Effector memory CD4-positive, alpha-beta T cell (primary cell): Measurements from ENCODE around the gene SGSM1.
"Not testable (repeated sequence)": the region's sequence is repeated elsewhere in the genome, so short reads cannot be mapped to it uniquely, and the experiment has no call there.

Source experiments
- DNase-seq, 3 donors: peaks; one replicate each; pipeline ENCODE4 v3.0.0-alpha.2; 2020
- H3K27ac ChIP-seq: 2 replicates; pipeline ENCODE4 v1.7.0; 2013; ENCODE audit warnings: mild to moderate bottlenecking, low read length, moderate library complexity; ENCODE audit not compliant: insufficient read depth, poor library complexity, severe bottlenecking
- H3K27me3 ChIP-seq: replicated peaks from 2 replicates; pipeline ENCODE4 v1.7.0; 2013; ENCODE audit warnings: mild to moderate bottlenecking, low read length; ENCODE audit not compliant: insufficient read depth, control insufficient read depth, poor library complexity, severe bottlenecking
- H3K36me3 ChIP-seq: 2 replicates; pipeline ENCODE4 v1.7.0; 2013; ENCODE audit warnings: mild to moderate bottlenecking, low read length, moderate library complexity; ENCODE audit not compliant: control insufficient read depth, insufficient read depth
- H3K4me1 ChIP-seq: 2 replicates; pipeline ENCODE4 v1.7.0; 2013; ENCODE audit warnings: low read length, mild to moderate bottlenecking; ENCODE audit not compliant: control insufficient read depth, insufficient read depth, poor library complexity, severe bottlenecking
- H3K4me3 ChIP-seq: 2 replicates; pipeline ENCODE4 v1.7.0; 2013; ENCODE audit warnings: low read length, low read depth, mild to moderate bottlenecking; ENCODE audit not compliant: insufficient read depth, poor library complexity, severe bottlenecking
- H3K9me3 ChIP-seq: 2 replicates; pipeline ENCODE4 v1.7.0; 2013; ENCODE audit warnings: mild to moderate bottlenecking, low read length, moderate library complexity; ENCODE audit not compliant: control insufficient read depth

SGSM1 gene

GRCh38 chr22:24837517-24837916, 31.5 kb downstream of the SGSM1 start:
- H3K36me3 ChIP-seq, H3K27me3 ChIP-seq, H3K9me3 ChIP-seq, H3K27ac ChIP-seq, H3K4me1 ChIP-seq, H3K4me3 ChIP-seq, DNase-seq: not testable (repeated sequence)

- Histone ChIP-seq H3K9me3 (no peaks in the 10 kb centered on the region), H3K27me3 (no peaks in the 10 kb centered on the region), H3K36me3 (no peaks in the 10 kb centered on the region), H3K4me1 (no peaks in the 10 kb centered on the region), H3K27ac (no peak overlapping the region), H3K4me3 (no peak overlapping the region)
- DNase-seq: no peak
These were observed 35.2 kb downstream of the SGSM1 start for GRCh38 chr22:24841261-24841660.

- Histone ChIP-seq H3K9me3 (no peaks in the 10 kb centered on the region), H3K4me1 (no peaks in the 10 kb centered on the region), H3K4me3 (no peak overlapping the region), H3K27ac (no peak overlapping the region), H3K36me3 (no peaks in the 10 kb centered on the region), H3K27me3 (no peaks in the 10 kb centered on the region)
- DNase-seq: no peak
These were observed 37.0 kb downstream of the SGSM1 start for GRCh38 chr22:24843048-24843447.

- Histone ChIP-seq H3K9me3 (no peaks in the 10 kb centered on the region), H3K4me1 (no peaks in the 10 kb centered on the region), H3K27me3 (no peaks in the 10 kb centered on the region), H3K36me3 (no peaks in the 10 kb centered on the region), H3K4me3 (no peak overlapping the region), H3K27ac (no peak overlapping the region)
- DNase-seq: no peak
These were observed 39.3 kb downstream of the SGSM1 start for GRCh38 chr22:24845041-24845898.

- no peak for DNase-seq
- no peaks in the 10 kb centered on the region for H3K27me3 ChIP-seq
- no peaks in the 10 kb centered on the region for H3K9me3 ChIP-seq
- H3K4me3 ChIP-seq: no peak overlapping the region
- no peak overlapping the region for H3K27ac ChIP-seq
- H3K36me3 ChIP-seq: no peaks in the 10 kb centered on the region
- no peaks in the 10 kb centered on the region for H3K4me1 ChIP-seq
These were observed 41.5 kb downstream of the SGSM1 start for GRCh38 chr22:24847490-24847889.

- Histone ChIP-seq H3K4me3 (no peak overlapping the region), H3K4me1 (no peaks in the 10 kb centered on the region), H3K36me3 (no peaks in the 10 kb centered on the region), H3K9me3 (no peaks in the 10 kb centered on the region), H3K27me3 (no peaks in the 10 kb centered on the region), H3K27ac (no peak overlapping the region)
- no peak for DNase-seq
These were observed 42.7 kb downstream of the SGSM1 start for GRCh38 chr22:24848559-24849168.

- Histone ChIP-seq H3K36me3 (no peaks in the 10 kb centered on the region), H3K9me3 (no peaks in the 10 kb centered on the region), H3K4me3 (no peak overlapping the region), H3K4me1 (no peaks in the 10 kb centered on the region), H3K27me3 (no peaks in the 10 kb centered on the region), H3K27ac (no peak overlapping the region)
- DNase-seq: no peak
These were observed 49.8 kb downstream of the SGSM1 start for GRCh38 chr22:24855794-24856193.

GRCh38 chr22:24857576-24857975, 51.6 kb downstream of the SGSM1 start:
- Histone ChIP-seq H3K36me3 (no peaks in the 10 kb centered on the region), H3K4me1 (no peaks in the 10 kb centered on the region), H3K27me3 (no peaks in the 10 kb centered on the region), H3K9me3 (no peaks in the 10 kb centered on the region), H3K27ac (no peak overlapping the region), H3K4me3 (no peak overlapping the region)
- no peak for DNase-seq

GRCh38 chr22:24859587-24859986, 53.6 kb downstream of the SGSM1 start:
- H3K9me3 ChIP-seq: no peaks in the 10 kb centered on the region
- H3K4me3 ChIP-seq: no peak overlapping the region
- no peaks in the 10 kb centered on the region for H3K4me1 ChIP-seq
- H3K27me3 ChIP-seq: no peaks in the 10 kb centered on the region
- H3K27ac ChIP-seq: no peak overlapping the region
- no peak for DNase-seq
- no peaks in the 10 kb centered on the region for H3K36me3 ChIP-seq

GRCh38 chr22:24865508-24865907, 59.5 kb downstream of the SGSM1 start:
- Histone ChIP-seq H3K27me3 (no peaks in the 10 kb centered on the region), H3K4me3 (no peak overlapping the region), H3K4me1 (no peaks in the 10 kb centered on the region), H3K27ac (no peak overlapping the region), H3K36me3 (no peaks in the 10 kb centered on the region), H3K9me3 (no peaks in the 10 kb centered on the region)
- DNase-seq: no peak
